HTERT RPE-1 (cell line): Measurements from ENCODE around the gene PCBP3.

ENCODE experiments used
- in situ Hi-C: fragments of 300-500 bp; cut with MboI; formaldehyde crosslinking; loops from 4 replicates; pipeline ENCODE4 v1.14.3; 2020; ENCODE audit warnings: low sequenced_read_pairs

PCBP3 gene

GRCh38 chr21:45985471-45986315, 342.2 kb downstream of the PCBP3 start:
- in situ Hi-C loops: no loop called here

- in situ Hi-C loops: no loop called here
Observed at GRCh38 chr21:45986316-45987051, 343.0 kb downstream of the PCBP3 start.

DNA sequence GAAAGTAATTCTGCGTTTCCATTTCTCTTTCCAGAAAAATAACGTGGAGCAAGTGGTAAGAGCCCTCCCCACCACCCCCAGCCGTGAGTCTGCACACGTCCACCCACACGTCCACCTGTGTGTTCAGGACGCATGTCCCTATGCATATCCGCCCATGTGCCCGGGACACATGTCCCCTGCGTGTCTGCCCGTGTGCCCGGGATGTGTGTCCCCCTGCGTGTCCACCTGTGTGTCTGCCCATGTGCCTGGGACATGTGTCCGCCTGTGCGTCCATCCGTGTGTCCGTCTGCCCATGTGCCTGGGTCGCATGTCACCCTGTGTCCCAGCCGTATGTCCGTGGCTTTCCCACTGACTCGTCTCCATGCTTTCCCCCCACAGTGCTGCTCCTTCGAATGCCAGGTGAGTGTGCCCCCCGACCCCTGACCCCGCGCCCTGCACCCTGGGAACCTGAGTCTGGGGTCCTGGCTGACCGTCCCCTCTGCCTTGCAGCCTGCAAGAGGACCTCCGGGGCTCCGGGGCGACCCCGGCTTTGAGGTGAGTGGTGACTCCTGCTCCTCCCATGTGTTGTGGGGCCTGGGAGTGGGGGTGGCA, 343.7 kb downstream of the PCBP3 start:
- in situ Hi-C loops: no loop called here

DNA sequence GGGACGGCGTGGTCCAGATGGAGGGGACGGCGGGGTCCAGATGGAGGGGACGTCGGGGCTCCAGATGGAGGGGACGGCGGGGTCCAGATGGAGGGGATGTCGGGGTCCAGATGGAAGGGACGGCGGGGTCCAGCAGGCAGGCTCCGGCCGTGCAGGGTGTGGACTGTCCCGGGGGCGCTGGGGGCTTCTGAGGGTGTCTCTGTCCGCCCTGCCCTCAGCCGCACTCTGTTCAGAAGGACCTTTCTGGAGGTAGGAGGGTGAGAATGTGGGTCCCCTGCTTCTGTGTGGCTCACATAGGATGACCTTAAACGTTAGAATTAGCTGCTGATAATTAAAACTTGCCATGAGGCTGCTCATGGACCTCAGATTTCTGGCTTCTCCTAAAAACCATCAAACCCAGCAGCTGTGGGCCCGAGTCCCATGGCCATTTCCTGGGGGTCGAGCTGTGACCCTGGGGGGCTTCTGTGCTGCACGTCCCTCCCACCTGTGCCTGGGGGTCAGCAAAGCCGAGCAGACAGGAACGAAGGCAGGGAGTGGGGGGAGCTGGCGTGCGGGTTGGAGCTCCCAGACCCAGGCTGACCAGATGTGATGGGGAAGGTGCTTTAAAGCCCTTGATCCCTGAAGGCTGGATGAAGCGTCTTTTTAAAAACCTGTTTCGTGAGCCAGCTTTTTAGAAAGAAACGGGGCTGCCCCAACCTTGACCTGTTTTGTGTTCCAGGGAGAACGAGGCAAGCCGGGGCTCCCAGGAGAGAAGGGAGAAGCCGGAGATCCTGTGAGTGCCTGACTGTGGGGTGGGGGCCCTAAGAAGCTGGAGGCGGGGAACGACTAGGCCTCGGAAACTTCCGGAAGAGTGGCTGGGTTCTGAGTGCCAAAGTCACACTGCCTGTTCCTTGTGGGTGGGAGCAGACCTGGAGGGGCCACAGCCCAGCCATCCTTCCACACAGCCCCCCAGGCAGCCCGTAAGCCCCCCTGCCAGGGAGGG, 345.1 kb downstream of the PCBP3 start:
- in situ Hi-C loops: no loop called here

- in situ Hi-C loops: no loop called here
Observed at GRCh38 chr21:45989355-45990048, 346.0 kb downstream of the PCBP3 start.

DNA sequence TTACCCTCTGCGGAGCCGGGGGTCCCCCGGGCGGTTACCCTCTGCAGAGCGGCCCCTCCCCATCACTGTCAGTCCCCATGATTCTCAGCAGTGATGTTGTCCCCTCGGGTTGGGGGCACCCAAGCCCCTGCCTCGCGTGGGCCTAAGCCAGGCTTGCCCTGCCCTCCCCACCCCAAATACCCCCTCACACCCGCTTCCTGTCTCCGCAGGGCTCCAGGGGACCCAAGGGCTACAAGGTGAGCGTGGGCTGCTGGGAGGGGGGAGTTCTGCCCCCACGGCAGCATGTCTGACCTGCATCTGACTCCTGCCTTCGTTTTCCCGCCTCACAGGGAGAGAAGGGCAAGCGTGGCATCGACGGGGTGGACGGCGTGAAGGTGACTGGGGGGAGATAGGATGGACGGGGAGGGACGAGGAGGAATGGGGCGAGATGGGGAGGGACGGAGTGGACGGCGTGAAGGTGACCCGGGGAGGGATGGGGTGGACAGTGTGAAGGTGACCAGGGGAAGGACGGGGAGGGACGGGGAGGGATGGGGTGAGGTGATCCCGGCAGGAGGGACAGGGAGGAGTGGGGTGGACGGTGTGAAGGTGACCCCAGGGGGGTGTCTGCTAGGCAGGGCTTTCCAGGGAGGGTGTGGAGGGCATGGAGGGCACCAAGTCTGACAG, 346.7 kb downstream of the PCBP3 start:
- in situ Hi-C loops: no loop called here

DNA sequence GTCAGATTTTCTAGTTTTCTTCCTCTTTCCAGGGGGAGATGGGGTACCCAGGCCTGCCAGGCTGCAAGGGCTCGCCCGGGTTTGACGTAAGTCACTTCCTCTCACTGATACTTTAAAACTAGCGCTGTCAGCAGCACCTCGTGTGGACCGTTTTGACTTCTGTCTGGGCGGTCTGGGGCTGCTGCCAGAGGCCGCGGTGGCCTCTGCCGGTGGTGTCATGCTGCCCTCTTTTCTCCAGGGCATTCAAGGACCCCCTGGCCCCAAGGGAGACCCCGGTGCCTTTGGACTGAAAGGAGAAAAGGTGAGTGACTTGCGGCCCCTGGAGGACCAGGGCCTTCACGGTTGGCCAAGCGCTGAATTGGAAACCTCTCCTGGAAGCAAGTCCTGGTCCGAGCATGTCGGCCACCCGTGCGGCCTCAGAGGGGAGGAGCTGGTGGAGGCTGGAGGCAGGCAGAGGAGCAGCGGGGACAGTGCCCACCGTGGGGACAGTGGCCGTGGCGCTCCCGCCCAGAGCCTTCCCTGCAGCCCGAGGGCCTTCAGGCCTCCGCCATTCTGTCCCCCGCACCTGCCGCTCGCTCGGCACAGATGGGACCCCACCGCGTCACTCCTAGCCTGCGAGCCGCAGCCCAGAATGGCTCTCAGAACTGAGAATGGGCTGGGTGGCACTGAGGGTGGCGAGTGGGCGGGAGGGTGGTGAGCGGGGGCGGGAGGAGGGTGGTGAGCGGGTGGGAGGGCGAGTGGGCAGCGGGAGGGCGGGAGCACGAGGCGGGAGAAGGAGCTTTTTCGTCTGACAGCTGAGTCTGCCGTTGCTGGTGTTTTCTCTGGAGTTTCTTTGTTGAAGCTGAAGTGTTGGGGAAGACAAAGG, 347.4 kb downstream of the PCBP3 start:
- in situ Hi-C loops: no loop called here

GRCh38 chr21:45991606-45992300, 348.2 kb downstream of the PCBP3 start:
- in situ Hi-C loops: no loop called here
